Smooth muscle cell (in vitro differentiated cells): ENCODE measurements around the gene ZFHX2. TPM values are rescaled to one million over a fixed set of nuclear protein-coding genes. Genes with fewer than 3 reads are reported as not detected.

Source experiments
- DNase-seq: peaks from one replicate; lab custom pipeline; 2025; ENCODE audit not compliant: unreplicated experiment; lab: John Stamatoyannopoulos, UW
- H2AFZ ChIP-seq: fragments of 200-600 bp; sonication (generic); 2 replicates; pipeline ENCODE4 v1.6.0; 2016; ENCODE audit warnings: antibody characterized with exemption, low read depth, mild to moderate bottlenecking
- H3F3A ChIP-seq: fragments of 200-600 bp; sonication (generic); 2 replicates; pipeline ENCODE4 v1.6.0; 2017; ENCODE audit warnings: antibody characterized with exemption, low read depth
- H3K27ac ChIP-seq: fragments of 200-600 bp; sonication (generic); 2 replicates; pipeline ENCODE4 v1.5.1; 2016; ENCODE audit warnings: low read depth, mild to moderate bottlenecking
- H3K27me3 ChIP-seq: fragments of 200-600 bp; sonication (generic); 2 replicates; pipeline ENCODE4 v1.6.1; 2016; ENCODE audit warnings: low read depth, mild to moderate bottlenecking
- H3K36me3 ChIP-seq: fragments of 200-600 bp; sonication (generic); 2 replicates; pipeline ENCODE4 v1.5.1; 2016; ENCODE audit warnings: low read depth
- H3K4me1 ChIP-seq: fragments of 200-600 bp; sonication (generic); 2 replicates; pipeline ENCODE4 v1.5.1; 2016; ENCODE audit warnings: low read depth
- H3K4me2 ChIP-seq: fragments of 200-600 bp; sonication (generic); 2 replicates; pipeline ENCODE4 v1.6.0; 2016; ENCODE audit warnings: mild to moderate bottlenecking
- H3K4me3 ChIP-seq: fragments of 200-600 bp; sonication (generic); 2 replicates; pipeline ENCODE4 v1.5.1; 2016; ENCODE audit warnings: mild to moderate bottlenecking
- H3K79me2 ChIP-seq: fragments of 200-600 bp; sonication (generic); 2 replicates; pipeline ENCODE4 v1.6.0; 2016; ENCODE audit warnings: low read depth, mild to moderate bottlenecking
- H3K9ac ChIP-seq: fragments of 200-600 bp; sonication (generic); 2 replicates; pipeline ENCODE4 v1.6.0; 2016; ENCODE audit warnings: low read depth
- H3K9me3 ChIP-seq: fragments of 200-600 bp; sonication (generic); replicated peaks from 2 replicates; pipeline ENCODE4 v1.5.1; 2016; ENCODE audit warnings: low read depth
- H4K20me1 ChIP-seq: fragments of 200-600 bp; sonication (generic); 2 replicates; pipeline ENCODE4 v1.6.0; 2016; ENCODE audit warnings: low read depth
- CTCF ChIP-seq: fragments of 200-600 bp; sonication (generic); IDR thresholded peaks from 2 replicates; pipeline ENCODE4 v1.5.1; 2017; ENCODE audit warnings: borderline replicate concordance, mild to moderate bottlenecking, antibody characterized with exemption; ENCODE audit not compliant: insufficient read depth, poor library complexity, severe bottlenecking
- WGBS: methylation state at CpG from one replicate; pipeline ENCODE4 v1.1.7; 2016; ENCODE audit warnings: low lambda C conversion rate; 5-methylcytosine and 5-hydroxymethylcytosine counted together
- polyA plus RNA-seq: library from polyadenylated mRNA; unstranded; fragments of >200 nt; fragmentation: Nextera tagmentation; extraction: Ambion mirVana; gene quantifications from 2 replicates; pipeline ENCODE4 v1.2.1, GENCODE V29; 2016
- total RNA-seq: library from RNA; depleted of rRNA; stranded (reverse); fragments of >200 nt; gene quantifications from 2 replicates; pipeline ENCODE4 v1.2.3, GENCODE V29; 2014

ZFHX2 gene
- total and polyA plus RNA-seq, 2 experiments from 2014 or later: 0.27 to 1.4 TPM

- H4K20me1 ChIP-seq: peaks cover 42% of the 10 kb centered on the region
- no peaks in the 10 kb centered on the region for H3F3A ChIP-seq
- H3K27me3 ChIP-seq: no peaks in the 10 kb centered on the region
- H3K27ac ChIP-seq: no peak overlapping the region
- H3K9ac ChIP-seq: no peak overlapping the region
- H3K79me2 ChIP-seq: no peaks in the 10 kb centered on the region
- TF ChIP-seq CTCF: no peak
- no peaks in the 10 kb centered on the region for H3K36me3 ChIP-seq
- H3K4me3 ChIP-seq: no peak overlapping the region
- no peak overlapping the region for H2AFZ ChIP-seq
- H3K9me3 ChIP-seq: no peaks in the 10 kb centered on the region
- WGBS: 63% methylated on average over 3 of the region's 3 CpGs
- peaks cover 20% of the 10 kb centered on the region for H3K4me1 ChIP-seq
- DNase-seq: no peak
- no peak overlapping the region for H3K4me2 ChIP-seq
Observed at GRCh38 chr14:23481362-23481970, 70.1 kb downstream of the ZFHX2 start.

GRCh38 chr14:23478109-23478759, 73.3 kb downstream of the ZFHX2 start:
- H3K36me3 ChIP-seq: peaks cover 12% of the 10 kb centered on the region
- 50% methylated on average over 5 of the region's 5 CpGs for WGBS

DNA sequence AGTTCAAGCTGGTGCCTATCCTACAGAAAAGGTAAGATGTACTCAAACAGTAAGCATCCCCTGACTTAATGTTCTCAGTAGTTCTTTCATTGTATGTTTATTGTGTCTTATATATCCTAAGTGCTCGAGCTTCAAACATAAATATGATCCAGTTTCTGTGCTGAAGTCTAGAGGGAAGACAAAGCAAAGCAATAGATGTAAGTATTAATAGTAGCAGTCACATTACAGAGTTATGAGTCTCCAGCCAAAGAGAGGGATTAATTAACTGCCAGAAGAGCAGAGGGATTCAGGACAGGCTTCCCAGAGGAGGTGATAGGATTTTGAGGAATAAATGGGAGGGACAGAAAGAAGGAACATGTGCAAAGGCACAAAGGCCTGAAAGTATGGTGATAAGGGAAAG, 80.6 kb downstream of the ZFHX2 start:
- H3K27me3 ChIP-seq: no peaks in the 10 kb centered on the region
- no peak overlapping the region for H3K27ac ChIP-seq
- no peaks in the 10 kb centered on the region for H4K20me1 ChIP-seq
- H3F3A ChIP-seq: no peaks in the 10 kb centered on the region
- no peak for DNase-seq
- H3K4me2 ChIP-seq: no peak overlapping the region
- peaks cover 16% of the 10 kb centered on the region for H3K79me2 ChIP-seq
- peaks cover 12% of the 10 kb centered on the region for H3K36me3 ChIP-seq
- peaks cover 4% of the 10 kb centered on the region for H3K4me1 ChIP-seq
- no peak overlapping the region for H2AFZ ChIP-seq
- no peak overlapping the region for H3K4me3 ChIP-seq
- H3K9ac ChIP-seq: no peak overlapping the region
- no peak for TF ChIP-seq CTCF
- H3K9me3 ChIP-seq: no peaks in the 10 kb centered on the region
- WGBS: 97% methylated on average over 1 of the region's 1 CpG

More at GRCh38 chr14:23478109-23478759, 73.3 kb downstream of the ZFHX2 start:
- H3K27me3 ChIP-seq: no peaks in the 10 kb centered on the region
- H3K27ac ChIP-seq: no peak overlapping the region
- H4K20me1 ChIP-seq: peaks cover 40% of the 10 kb centered on the region
- H3F3A ChIP-seq: no peaks in the 10 kb centered on the region
- no peak for DNase-seq
- H2AFZ ChIP-seq: no peak overlapping the region
- peaks cover 3% of the 10 kb centered on the region for H3K4me1 ChIP-seq
- no peak overlapping the region for H3K4me3 ChIP-seq
- H3K4me2 ChIP-seq: no peak overlapping the region
- no peaks in the 10 kb centered on the region for H3K79me2 ChIP-seq
- no peak overlapping the region for H3K9ac ChIP-seq
- TF ChIP-seq CTCF: peak; percentile 84
- no peaks in the 10 kb centered on the region for H3K9me3 ChIP-seq

Other genes with a start within 250 kb of the ZFHX2 start
- 1.7 and 2.0 TPM in 2 replicates for gene PPP1R3E, start 248.9 kb downstream of the ZFHX2 start, total RNA-seq
- 0.71 and 1.5 TPM in 2 replicates for gene PPP1R3E, start 248.9 kb downstream of the ZFHX2 start, polyA plus RNA-seq
- 11.7 and 13.2 TPM in 2 replicates for gene BCL2L2, start 244.9 kb downstream of the ZFHX2 start, total RNA-seq
- 1.6 and 2.0 TPM in 2 replicates for gene BCL2L2, start 244.9 kb downstream of the ZFHX2 start, polyA plus RNA-seq
- 48.3 and 52.3 TPM in 2 replicates for gene PABPN1, start 230.3 kb downstream of the ZFHX2 start, total RNA-seq
- gene PABPN1, start 230.3 kb downstream of the ZFHX2 start, polyA plus RNA-seq: 139 and 156 TPM in 2 replicates
- gene SLC22A17, start 198.9 kb downstream of the ZFHX2 start, total RNA-seq: 70.3 and 81.0 TPM in 2 replicates
- 127 and 134 TPM in 2 replicates for gene SLC22A17, start 198.9 kb downstream of the ZFHX2 start, polyA plus RNA-seq
- 16.2 and 23.9 TPM in 2 replicates for gene EFS, start 186.6 kb downstream of the ZFHX2 start, total RNA-seq
- gene EFS, start 186.6 kb downstream of the ZFHX2 start, polyA plus RNA-seq: 41.3 and 43.9 TPM in 2 replicates
- not detected in 2 replicates for gene IL25, start 179.0 kb downstream of the ZFHX2 start, total RNA-seq
- not detected in 2 replicates for gene IL25, start 179.0 kb downstream of the ZFHX2 start, polyA plus RNA-seq
- gene CMTM5, start 174.7 kb downstream of the ZFHX2 start, total RNA-seq: not detected in 2 replicates
- 0.59 TPM in 1 of 2 replicates, not detected in the other for gene CMTM5, start 174.7 kb downstream of the ZFHX2 start, polyA plus RNA-seq
- gene MYH6, start 143.5 kb downstream of the ZFHX2 start, total RNA-seq: not detected in 2 replicates
- 0.23 and 0.53 TPM in 2 replicates for gene MYH6, start 143.5 kb downstream of the ZFHX2 start, polyA plus RNA-seq
- not detected in 2 replicates for gene MYH7, start 116.1 kb downstream of the ZFHX2 start, total RNA-seq
- gene MYH7, start 116.1 kb downstream of the ZFHX2 start, polyA plus RNA-seq: 0.02 TPM in 1 of 2 replicates, not detected in the other
- gene NGDN, start 82.1 kb downstream of the ZFHX2 start, total RNA-seq: 43.2 and 52.0 TPM in 2 replicates
- 58.0 and 59.6 TPM in 2 replicates for gene NGDN, start 82.1 kb downstream of the ZFHX2 start, polyA plus RNA-seq
- 5.7 and 10.2 TPM in 2 replicates for gene THTPA, start 4.5 kb upstream of the ZFHX2 start, total RNA-seq
- gene THTPA, start 4.5 kb upstream of the ZFHX2 start, polyA plus RNA-seq: 6.1 and 7.3 TPM in 2 replicates
- gene AP1G2, start 16.0 kb upstream of the ZFHX2 start, total RNA-seq: 45.4 and 59.3 TPM in 2 replicates
- gene AP1G2, start 16.0 kb upstream of the ZFHX2 start, polyA plus RNA-seq: 62.4 and 109 TPM in 2 replicates
- 0.54 and 2.4 TPM in 2 replicates for gene JPH4, start 27.0 kb upstream of the ZFHX2 start, total RNA-seq
- not detected in 2 replicates for gene JPH4, start 27.0 kb upstream of the ZFHX2 start, polyA plus RNA-seq
- gene DHRS2, start 84.6 kb upstream of the ZFHX2 start, total RNA-seq: 0.36 and 3.7 TPM in 2 replicates
- gene DHRS2, start 84.6 kb upstream of the ZFHX2 start, polyA plus RNA-seq: 1.4 and 3.9 TPM in 2 replicates